Measurements from ENCODE around the gene GH1.
"Not testable (repeated sequence)": the region's sequence is repeated elsewhere in the genome, so short reads cannot be mapped to it uniquely, and the experiment has no call there.

GRCh38 chr17:63870292-63870665, 48.4 kb downstream of the GH1 start:
- TF ChIP-seq, protein P1, sequence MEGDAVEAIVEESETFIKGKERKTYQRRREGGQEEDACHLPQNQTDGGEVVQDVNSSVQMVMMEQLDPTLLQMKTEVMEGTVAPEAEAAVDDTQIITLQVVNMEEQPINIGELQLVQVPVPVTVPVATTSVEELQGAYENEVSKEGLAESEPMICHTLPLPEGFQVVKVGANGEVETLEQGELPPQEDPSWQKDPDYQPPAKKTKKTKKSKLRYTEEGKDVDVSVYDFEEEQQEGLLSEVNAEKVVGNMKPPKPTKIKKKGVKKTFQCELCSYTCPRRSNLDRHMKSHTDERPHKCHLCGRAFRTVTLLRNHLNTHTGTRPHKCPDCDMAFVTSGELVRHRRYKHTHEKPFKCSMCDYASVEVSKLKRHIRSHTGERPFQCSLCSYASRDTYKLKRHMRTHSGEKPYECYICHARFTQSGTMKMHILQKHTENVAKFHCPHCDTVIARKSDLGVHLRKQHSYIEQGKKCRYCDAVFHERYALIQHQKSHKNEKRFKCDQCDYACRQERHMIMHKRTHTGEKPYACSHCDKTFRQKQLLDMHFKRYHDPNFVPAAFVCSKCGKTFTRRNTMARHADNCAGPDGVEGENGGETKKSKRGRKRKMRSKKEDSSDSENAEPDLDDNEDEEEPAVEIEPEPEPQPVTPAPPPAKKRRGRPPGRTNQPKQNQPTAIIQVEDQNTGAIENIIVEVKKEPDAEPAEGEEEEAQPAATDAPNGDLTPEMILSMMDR (IDR thresholded peaks at IDR 0.05), result not testable (repeated sequence)
- not testable (repeated sequence) for TF ChIP-seq EP300 (IDR thresholded peaks at IDR 0.05)

Measured in ovary (tissue), 3 donors.